WTC11 (cell line): ENCODE measurements around the gene PANK3. TPM values are rescaled to one million over a fixed set of nuclear protein-coding genes. Genes with fewer than 3 reads are reported as not detected.
"Not testable (repeated sequence)": the region's sequence is repeated elsewhere in the genome, so short reads cannot be mapped to it uniquely, and the experiment has no call there.

ENCODE experiments used
- ATAC-seq: fragments of 200-7000 bp; cut with Tn5 transposase; 2 replicates; pipeline ENCODE4 v1.10.0; 2021; ENCODE audit warnings: mild to moderate bottlenecking, moderate library complexity
- CTCF ChIA-PET: fragments of 300-600 bp; sonication (Branson Sonifier 250); formaldehyde crosslinking; loops from one replicate; lab custom pipeline; 2021; ENCODE audit warnings: antibody characterized with exemption; lab: Charles Lee
- POLR2A ChIA-PET: fragments of 350-600 bp; sonication (Branson Sonifier 250); formaldehyde crosslinking; loops from one replicate; lab custom pipeline; 2021; ENCODE audit warnings: antibody characterized with exemption; lab: Charles Lee
- DNase-seq: peaks from one replicate; pipeline ENCODE4 v3.0.0; 2021; ENCODE audit warnings: low spot score
- H3K27ac Mint-ChIP-seq: 2 replicates; pipeline ENCODE4 v1.8.0; 2021; ENCODE audit warnings: mixed read lengths
- H3K27me3 Mint-ChIP-seq: 2 replicates; pipeline ENCODE4 v1.8.0; 2021; ENCODE audit warnings: low read depth, mild to moderate bottlenecking, moderate library complexity, mixed read lengths
- H3K36me3 Mint-ChIP-seq: 2 replicates; pipeline ENCODE4 v1.8.0; 2021; ENCODE audit warnings: mixed read lengths
- H3K4me1 Mint-ChIP-seq: 2 replicates; pipeline ENCODE4 v1.8.0; 2022; ENCODE audit warnings: mixed read lengths
- H3K4me3 Mint-ChIP-seq: 2 replicates; pipeline ENCODE4 v1.8.0; 2021; ENCODE audit warnings: mild to moderate bottlenecking, moderate library complexity, mixed read lengths
- H3K9me3 Mint-ChIP-seq: 2 replicates; pipeline ENCODE4 v1.8.0; 2021; ENCODE audit warnings: mixed read lengths
- AFF4 ChIP-seq: sonication (generic); formaldehyde crosslinking; IDR thresholded peaks from 2 replicates; pipeline ENCODE4 v1.8.1; 2023; ENCODE audit warnings: mild to moderate bottlenecking, missing genetic modification reagents, borderline replicate concordance
- E2F4 ChIP-seq: sonication (generic); formaldehyde crosslinking; IDR thresholded peaks from 2 replicates; pipeline ENCODE4 v1.8.1; 2022; ENCODE audit warnings: low read depth, mild to moderate bottlenecking, moderate library complexity, missing genetic modification reagents, borderline replicate concordance
- ESRRA ChIP-seq: sonication (generic); formaldehyde crosslinking; IDR thresholded peaks from 2 replicates; pipeline ENCODE4 v1.8.1; 2022; ENCODE audit warnings: mild to moderate bottlenecking, missing genetic modification reagents, borderline replicate concordance
- FOXJ3 ChIP-seq: sonication (generic); formaldehyde crosslinking; IDR thresholded peaks from 2 replicates; pipeline ENCODE4 v1.9.0; 2021; ENCODE audit warnings: missing genetic modification reagents, mild to moderate bottlenecking, borderline replicate concordance
- FOXK1 ChIP-seq: sonication (generic); formaldehyde crosslinking; IDR thresholded peaks from 2 replicates; pipeline ENCODE4 v1.8.0; 2022; ENCODE audit warnings: mild to moderate bottlenecking, moderate library complexity, missing genetic modification reagents
- MAX ChIP-seq: sonication (generic); formaldehyde crosslinking; IDR thresholded peaks from 2 replicates; pipeline ENCODE4 v1.8.0; 2022; ENCODE audit warnings: mild to moderate bottlenecking, missing genetic modification reagents
- MLX ChIP-seq: sonication (generic); formaldehyde crosslinking; IDR thresholded peaks from 2 replicates; pipeline ENCODE4 v1.8.1; 2023; ENCODE audit warnings: mild to moderate bottlenecking, missing genetic modification reagents, moderate library complexity
- MXD4 ChIP-seq: fragments of 250-450 bp; sonication (Bioruptor Pico); IDR thresholded peaks from 2 replicates; pipeline ENCODE4 v1.8.0; 2021; ENCODE audit warnings: mild to moderate bottlenecking, moderate library complexity, borderline replicate concordance
- NFATC4 ChIP-seq: fragments of 250-450 bp; sonication (Bioruptor Pico); IDR thresholded peaks from 2 replicates; pipeline ENCODE4 v1.9.0; 2021; ENCODE audit warnings: mild to moderate bottlenecking
- NFYB ChIP-seq: sonication (generic); formaldehyde crosslinking; conservative IDR thresholded peaks from 2 replicates; pipeline ENCODE4 v1.8.0; 2022; ENCODE audit warnings: low read depth, missing genetic modification reagents
- PRRX2 ChIP-seq: fragments of 250-450 bp; sonication (Bioruptor Pico); IDR thresholded peaks from 2 replicates; pipeline ENCODE4 v1.8.0; 2021; ENCODE audit warnings: mild to moderate bottlenecking
- STAT6 ChIP-seq: sonication (generic); formaldehyde crosslinking; conservative IDR thresholded peaks from 2 replicates; pipeline ENCODE4 v1.8.1; 2023; ENCODE audit warnings: mild to moderate bottlenecking, low read depth, missing genetic modification reagents, moderate library complexity
- USF1 ChIP-seq: sonication (generic); formaldehyde crosslinking; IDR thresholded peaks from 2 replicates; pipeline ENCODE4 v1.8.0; 2022; ENCODE audit warnings: mild to moderate bottlenecking, missing genetic modification reagents
- ZMAT4 ChIP-seq: fragments of 250-450 bp; sonication (Bioruptor Pico); IDR thresholded peaks from 2 replicates; pipeline ENCODE4 v1.9.0; 2021; ENCODE audit warnings: mild to moderate bottlenecking
- ZNF138 ChIP-seq: sonication (generic); formaldehyde crosslinking; conservative IDR thresholded peaks from 2 replicates; pipeline ENCODE4 v1.8.1; 2022; ENCODE audit warnings: mild to moderate bottlenecking, moderate library complexity, missing genetic modification reagents
- ZNF232 ChIP-seq: sonication (generic); formaldehyde crosslinking; IDR thresholded peaks from 2 replicates; pipeline ENCODE4 v1.8.0; 2022; ENCODE audit warnings: mild to moderate bottlenecking, missing genetic modification reagents
- ZNF263 ChIP-seq: sonication (generic); formaldehyde crosslinking; IDR thresholded peaks from 2 replicates; pipeline ENCODE4 v1.8.1; 2022; ENCODE audit warnings: low read depth, mild to moderate bottlenecking, moderate library complexity, missing genetic modification reagents
- ZNF281 ChIP-seq: sonication (generic); formaldehyde crosslinking; IDR thresholded peaks from 2 replicates; pipeline ENCODE4 v1.8.0; 2023; ENCODE audit warnings: mild to moderate bottlenecking, missing genetic modification reagents
- ZNF671 ChIP-seq: fragments of 250-450 bp; sonication (Bioruptor Pico); IDR thresholded peaks from 2 replicates; pipeline ENCODE4 v1.8.0; 2021; ENCODE audit warnings: mild to moderate bottlenecking
- total RNA-seq: library from RNA; stranded (reverse); gene quantifications from 3 replicates; pipeline ENCODE4 v1.2.3, GENCODE V29; 2021

Gene PANK3
- total RNA-seq, 1 experiment from 2014 or later: 90.2 TPM

- no peak for TF ChIP-seq ESRRA
- no peak for TF ChIP-seq NFYB (CRISPR knock-in tag)
- no peak for TF ChIP-seq E2F4 (CRISPR knock-in tag)
- TF ChIP-seq MAX (CRISPR knock-in tag): no peak
Observed at GRCh38 chr5:168583742-168584482, 4.7 kb upstream of the PANK3 start (continued).

- H3K9me3 Mint-ChIP-seq, H3K27ac Mint-ChIP-seq, H3K36me3 Mint-ChIP-seq, POLR2A ChIA-PET, ATAC-seq, H3K27me3 Mint-ChIP-seq, DNase-seq, H3K4me3 Mint-ChIP-seq, CTCF ChIA-PET: not testable (repeated sequence)
- H3K4me1 Mint-ChIP-seq: peaks cover 28% of the 10 kb centered on the region
Observed at GRCh38 chr5:168580814-168581469, 1.8 kb upstream of the PANK3 start.

GRCh38 chr5:168580227-168580508 is 1.0 kb upstream of the PANK3 start:
- no peak for DNase-seq
- H3K36me3 Mint-ChIP-seq: peaks cover 4% of the 10 kb centered on the region
- POLR2A ChIA-PET: interaction anchor here (0.6 kb wide), 1 partner anchor 248 kb away, joined by 3 read pairs; no protein-coding TSS in a partner anchor
- peaks cover 36% of the 10 kb centered on the region for H3K4me1 Mint-ChIP-seq
- no peak for ATAC-seq
- peak overlapping the region; percentile 98 for H3K27ac Mint-ChIP-seq
- CTCF ChIA-PET: interaction anchor here (0.6 to 1.0 kb wide), 2 partner anchors 20 to 24 kb away, joined by 3 read pairs; no protein-coding TSS in a partner anchor
- H3K27me3 Mint-ChIP-seq: no peaks in the 10 kb centered on the region; the same call in 1 of the 2 replicates
- H3K4me3 Mint-ChIP-seq: peak overlapping the region; percentile 71
- H3K9me3 Mint-ChIP-seq: no peaks in the 10 kb centered on the region; the same call in 1 of the 2 replicates
- TF ChIP-seq STAT6 (CRISPR knock-in tag) (no peak), NFATC4 (no peak), MLX (CRISPR knock-in tag) (no peak), FOXK1 (no peak), ZNF671 (no peak), PRRX2 (no peak), ZNF263 (CRISPR knock-in tag) (no peak), ZNF232 (CRISPR knock-in tag) (no peak), USF1 (CRISPR knock-in tag) (no peak), ZMAT4 (CRISPR knock-in tag) (no peak), ZNF138 (CRISPR knock-in tag) (no peak), ESRRA (no peak), ZNF281 (CRISPR knock-in tag) (no peak), FOXJ3 (CRISPR knock-in tag) (no peak), AFF4 (CRISPR knock-in tag) (no peak), MXD4 (CRISPR knock-in tag) (no peak)
